NCI-H82 (cell line): Measurements from ENCODE around the gene SCFD2.

Experiments used
- DNase-seq: peaks from one replicate; lab custom pipeline; 2025; lab: John Stamatoyannopoulos, UW

SCFD2 gene

GRCh38 chr4:52926196-52926974 lies 439.5 kb downstream of the SCFD2 start:
- DNase-seq: no peak

DNA sequence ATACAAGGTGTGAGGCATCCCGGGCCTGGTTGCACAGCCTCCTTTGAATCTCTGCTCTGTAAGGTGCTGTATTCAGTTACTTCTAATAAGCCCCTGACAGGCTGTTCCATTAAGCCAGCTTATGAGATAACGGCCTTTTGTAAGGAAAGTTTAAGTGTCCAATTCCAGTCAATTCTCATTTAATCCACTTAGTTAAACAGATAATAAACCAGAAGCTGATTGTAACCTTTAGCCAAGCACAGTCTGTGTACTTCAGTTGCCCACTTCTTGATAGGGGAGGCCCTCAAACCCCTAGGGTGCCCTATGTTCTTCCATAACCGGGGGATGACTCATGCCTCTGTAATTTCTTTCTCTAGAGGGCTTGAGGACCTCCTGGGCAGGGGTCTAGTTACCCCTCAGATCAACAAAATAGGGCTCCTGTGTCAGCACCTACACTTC lies 440.3 kb downstream of the SCFD2 start:
- peak; percentile 94 for DNase-seq

DNA sequence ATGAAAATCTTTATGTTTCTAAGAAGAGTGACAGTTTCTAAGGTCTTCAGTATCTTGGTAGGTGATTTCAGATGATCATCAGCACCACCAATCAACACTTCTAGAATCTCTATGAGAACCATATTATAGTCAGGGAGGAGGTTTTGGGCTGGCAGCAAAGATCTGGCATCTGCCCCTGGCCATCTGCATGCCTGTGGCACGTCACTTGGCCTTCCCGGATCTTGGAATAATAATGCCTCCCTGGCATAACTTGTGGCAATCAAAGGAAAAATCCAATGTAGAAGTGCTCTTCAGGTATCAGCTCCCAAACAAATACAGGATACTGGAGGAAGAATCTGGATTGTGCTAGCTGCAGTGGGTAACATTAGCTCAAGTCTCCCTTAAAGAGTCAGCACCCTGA lies 446.4 kb downstream of the SCFD2 start:
- DNase-seq: no peak

- DNase-seq: no peak
Measured at GRCh38 chr4:52917817-52918216, 448.0 kb downstream of the SCFD2 start.

- DNase-seq: peak; percentile 37
Measured at GRCh38 chr4:52915730-52916300, 450.0 kb downstream of the SCFD2 start.

- DNase-seq: no peak
Measured at GRCh38 chr4:52915191-52915590, 450.7 kb downstream of the SCFD2 start.

- no peak for DNase-seq
Measured at GRCh38 chr4:52914051-52914605, 451.7 kb downstream of the SCFD2 start.

- no peak for DNase-seq
Measured at GRCh38 chr4:52912608-52913007, 453.3 kb downstream of the SCFD2 start.

GRCh38 chr4:52911684-52912294 lies 454.1 kb downstream of the SCFD2 start:
- DNase-seq: peak; percentile 84

DNA sequence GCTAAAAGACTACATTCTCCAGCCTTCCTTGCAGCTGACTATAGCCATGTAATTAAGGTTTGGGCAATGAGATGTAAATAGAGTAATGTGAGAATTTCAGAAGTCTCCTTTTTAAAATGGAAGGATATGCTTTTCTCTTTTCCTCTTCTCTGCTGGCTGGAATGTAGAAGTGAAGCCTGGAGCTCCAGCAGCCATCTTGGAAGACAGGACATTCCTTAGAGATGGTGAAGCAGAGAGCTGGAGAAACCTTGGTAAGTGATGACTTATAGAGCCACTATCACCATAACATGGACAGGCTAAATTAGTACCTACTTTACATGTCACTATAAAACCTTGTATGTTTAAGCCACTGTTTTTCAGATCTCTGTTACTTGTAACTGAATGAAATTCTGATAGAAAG lies 455.7 kb downstream of the SCFD2 start:
- DNase-seq: no peak

DNA sequence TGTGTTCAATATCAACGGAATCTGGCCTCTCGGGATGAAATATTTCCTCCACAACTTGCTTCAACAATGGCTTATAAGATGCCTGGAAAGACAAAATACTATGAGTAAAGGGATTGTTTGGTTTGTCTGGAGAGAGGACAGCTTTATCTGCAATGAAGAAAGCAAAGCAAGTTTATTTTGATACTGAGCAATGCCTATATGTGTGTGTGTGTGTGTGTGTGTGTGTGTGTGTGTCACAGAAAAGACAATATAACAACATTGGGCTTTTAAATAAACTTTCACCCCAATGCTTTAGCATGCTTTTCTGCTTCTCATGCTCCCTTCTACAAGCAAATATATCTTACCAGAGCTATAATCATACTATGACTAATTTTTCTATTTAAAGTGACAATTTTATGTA lies 458.4 kb downstream of the SCFD2 start:
- DNase-seq: no peak

DNA sequence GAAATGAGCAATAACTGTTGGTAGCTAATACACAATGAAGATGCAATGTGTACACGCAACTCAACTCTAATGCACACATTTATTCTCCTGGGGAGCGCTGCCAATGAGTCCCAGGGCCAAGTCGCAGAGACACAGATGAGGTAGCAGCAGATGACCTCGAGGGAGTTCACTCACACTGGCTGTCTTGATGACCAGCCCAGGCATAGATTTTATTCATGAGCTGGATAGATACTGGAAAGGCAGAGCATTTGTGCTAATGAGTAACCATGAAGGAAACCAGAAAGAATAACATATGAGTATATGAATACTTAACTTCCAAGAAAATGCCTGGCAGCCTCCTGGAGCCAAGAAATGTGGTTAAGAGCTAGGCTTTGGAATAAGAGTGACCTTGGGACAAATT lies 461.4 kb downstream of the SCFD2 start:
- DNase-seq: no peak

GRCh38 chr4:52903273-52903672 lies 462.6 kb downstream of the SCFD2 start:
- DNase-seq: no peak

GRCh38 chr4:52894443-52894842 lies 471.4 kb downstream of the SCFD2 start:
- no peak for DNase-seq

- no peak for DNase-seq
Measured at GRCh38 chr4:52892880-52893279, 473.0 kb downstream of the SCFD2 start.

GRCh38 chr4:52891743-52892142 lies 474.1 kb downstream of the SCFD2 start:
- no peak for DNase-seq

DNA sequence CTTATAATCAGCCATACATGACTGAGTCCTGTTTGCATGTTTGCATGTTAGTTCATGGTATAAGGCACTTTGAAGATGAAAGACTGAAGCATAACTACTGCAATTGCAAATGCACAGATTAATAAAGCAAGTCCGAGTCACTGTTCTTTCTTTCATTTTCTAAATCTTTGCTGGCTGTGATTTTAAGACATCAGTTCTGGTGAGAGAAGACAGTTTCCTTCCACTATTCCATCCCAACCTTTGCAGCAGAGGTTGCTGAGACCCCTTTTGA lies 475.4 kb downstream of the SCFD2 start:
- no peak for DNase-seq

DNA sequence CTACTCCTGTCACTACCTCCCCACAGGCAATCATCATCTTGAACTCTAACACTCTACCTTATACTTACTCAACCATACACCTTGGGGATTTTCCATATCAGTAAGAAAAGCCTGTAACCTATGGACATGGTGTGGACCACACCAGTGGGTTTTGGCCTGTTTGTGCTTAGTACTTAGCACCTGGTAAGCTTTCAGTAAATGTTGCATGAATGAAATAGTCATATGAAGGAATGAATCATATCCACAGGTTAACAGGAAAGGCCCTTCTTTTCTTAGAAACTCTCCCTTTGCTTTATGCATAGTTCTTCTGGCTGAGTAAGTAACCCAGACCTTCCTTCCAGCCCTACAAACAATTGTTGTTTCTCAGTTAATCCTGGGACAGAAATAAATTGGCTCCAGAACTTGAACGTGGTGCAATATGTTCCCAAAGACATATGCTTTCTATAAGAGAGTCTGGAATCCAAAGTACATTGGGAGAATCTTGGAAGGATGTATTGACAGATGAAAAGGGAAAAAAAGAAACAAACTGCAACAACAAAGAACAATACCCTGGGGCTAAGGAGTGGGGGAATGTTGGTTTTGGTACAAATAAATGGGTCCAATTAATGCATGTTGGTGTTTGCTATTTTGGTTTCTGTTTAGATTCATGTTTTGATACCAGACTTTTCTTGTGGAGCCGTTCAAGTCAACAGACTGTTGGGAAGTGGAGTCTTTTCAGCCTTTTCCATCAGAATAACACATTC lies 475.9 kb downstream of the SCFD2 start:
- DNase-seq: no peak

GRCh38 chr4:52889354-52889753 lies 476.5 kb downstream of the SCFD2 start:
- no peak for DNase-seq

DNA sequence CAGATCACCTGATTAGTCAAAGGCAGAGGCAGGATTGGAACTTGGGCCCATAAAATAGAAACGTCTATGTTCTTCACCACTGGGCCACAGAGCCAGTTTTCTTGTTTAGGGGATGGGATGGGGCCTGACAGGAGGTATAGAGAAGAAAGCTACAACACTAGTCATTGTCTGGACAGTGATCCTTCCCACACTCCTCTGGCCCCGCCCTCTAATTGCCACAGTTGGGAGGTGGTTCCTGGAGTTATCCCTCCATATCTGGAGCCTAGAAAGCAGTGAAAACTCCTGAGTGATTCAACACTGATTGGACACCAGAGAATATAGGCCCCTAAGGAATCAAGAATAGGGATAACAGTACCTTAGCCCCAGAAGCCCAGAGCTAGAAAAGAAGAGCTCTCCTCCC lies 480.9 kb downstream of the SCFD2 start:
- no peak for DNase-seq

DNA sequence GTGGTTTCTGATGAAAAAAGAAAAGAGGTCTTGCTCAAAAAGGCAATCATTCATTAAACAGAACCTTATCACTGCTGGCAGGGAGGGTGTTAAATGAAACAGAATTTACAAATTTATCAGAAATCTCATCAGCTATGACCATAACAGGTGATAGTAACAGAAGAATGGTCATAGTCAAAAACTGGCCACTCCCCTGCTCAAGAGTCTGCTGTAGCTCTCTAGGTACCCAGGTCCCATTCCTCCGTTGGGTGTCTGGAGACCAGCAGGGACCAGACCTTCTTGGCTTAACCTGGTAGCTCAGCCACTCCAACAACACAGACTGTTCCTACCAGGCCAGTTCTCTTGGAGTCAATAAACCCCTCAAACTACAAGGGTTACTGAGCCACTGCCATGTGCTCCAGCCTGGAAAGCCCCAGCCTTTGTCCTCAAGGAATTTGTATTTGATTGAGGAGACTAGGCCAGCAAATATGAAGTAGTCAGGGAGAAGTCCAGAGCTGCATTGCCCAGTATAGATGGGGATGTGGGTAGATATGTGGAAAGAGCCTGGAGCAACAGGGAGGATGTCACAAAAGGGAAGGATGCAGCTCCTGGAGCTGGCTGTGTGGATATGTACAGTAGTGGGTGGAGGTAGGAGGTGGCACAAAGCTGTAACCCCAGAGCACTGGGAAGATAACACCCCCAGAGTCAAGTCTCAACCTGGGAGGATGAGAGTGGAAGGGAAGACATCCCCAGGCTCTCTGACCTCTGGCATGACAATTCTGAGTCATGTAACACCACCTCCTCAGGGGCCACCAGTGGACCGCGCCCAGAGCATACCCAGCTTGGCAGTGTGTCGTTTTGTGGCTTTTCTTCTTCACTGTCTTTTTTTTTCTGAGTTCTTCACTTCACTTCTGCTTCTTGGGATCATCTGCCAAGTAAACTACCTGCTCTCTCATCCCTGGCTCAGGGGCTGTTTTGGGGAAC lies 481.9 kb downstream of the SCFD2 start:
- no peak for DNase-seq
